OCI-LY1 (cell line): ENCODE data around the gene ZNF683.
"Not testable (repeated sequence)": the region's sequence is repeated elsewhere in the genome, so short reads cannot be mapped to it uniquely, and the experiment has no call there.

Experiments
- CTCF ChIP-seq: fragments of 200-600 bp; sonication (generic), shearing (Covaris generic); IDR thresholded peaks from 2 replicates; pipeline ENCODE4 v1.5.1; 2017; ENCODE audit warnings: mild to moderate bottlenecking, antibody characterized with exemption, low read length, moderate library complexity, mixed read lengths
- EZH2 ChIP-seq: fragments of 200-600 bp; sonication (generic), shearing (Covaris generic); IDR thresholded peaks from 2 replicates; pipeline ENCODE4 v1.8.0; 2017; ENCODE audit warnings: borderline replicate concordance, mixed run types, mild to moderate bottlenecking, antibody characterized with exemption, low read length, moderate library complexity, mixed read lengths

GRCh38 chr1:26385063-26385462 lies 12.5 kb upstream of the ZNF683 start:
- TF ChIP-seq CTCF, EZH2: not testable (repeated sequence)
